ENCODE results near the gene PLA1A. TPM values are rescaled to one million over a fixed set of nuclear protein-coding genes. Genes with fewer than 3 reads are reported as not detected.

The PLA1A gene
- polyA plus RNA-seq, 3 donors, result 0.36 TPM; not detected in 2

DNA sequence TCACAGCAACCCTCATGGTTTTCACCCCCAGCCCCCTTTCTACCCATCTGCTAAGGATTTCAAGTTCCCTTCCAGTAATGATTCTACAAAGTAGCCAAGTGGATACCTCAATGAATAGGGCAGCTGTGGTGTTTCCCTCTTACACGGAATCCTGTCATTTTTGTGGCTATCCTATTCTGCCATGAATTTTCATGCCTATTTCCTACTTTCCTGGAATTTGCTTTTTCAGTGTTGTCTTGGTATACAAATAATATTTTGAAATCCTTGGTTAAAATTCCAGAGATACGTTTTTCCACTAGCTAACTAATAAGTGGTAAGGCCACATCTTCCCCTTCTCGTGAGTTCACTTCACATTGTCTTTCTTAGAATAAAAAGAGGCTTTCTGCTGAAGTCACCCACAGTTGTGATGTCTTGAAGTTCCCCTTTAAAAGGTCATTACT is 10.9 kb upstream of the PLA1A start:
- no peaks in the 10 kb centered on the region for H4K20me1 ChIP-seq (ENCODE audit: insufficient read depth, low read length)
- no peaks in the 10 kb centered on the region for H3K79me2 ChIP-seq (ENCODE audit: insufficient read depth, low read length)
- no peak overlapping the region for H2AFZ ChIP-seq (ENCODE audit: insufficient read depth, low read depth, low read length, poor library complexity, severe bottlenecking)
- peaks cover 20 to 34% of the 10 kb centered on the region in 2 donors for H3K36me3 Mint-ChIP-seq
- no peak overlapping the region for H3K4me2 ChIP-seq (replicated peaks; ENCODE audit: extremely low read depth, low read length, poor library complexity, severe bottlenecking)
- no CpG with 5 or more reads among the region's 3 CpGs for WGBS (ENCODE audit: insufficient coverage)
- H3K36me3 ChIP-seq (replicated peaks in 1 of 2; ENCODE audit: control insufficient read depth in 1 of 2, insufficient read depth in 2 of 2, low read length in 2 of 2), result no peaks in the 10 kb centered on the region
- peaks cover 60 to 63% of the 10 kb centered on the region in 2 donors for H3K4me1 ChIP-seq (ENCODE audit: control insufficient read depth in 1 of 2, insufficient read depth in 2 of 2, low read length in 2 of 2)
- peaks cover 0 to 7% of the 10 kb centered on the region in 2 donors for H3K9me3 ChIP-seq (replicated peaks in 1 of 2; ENCODE audit: control insufficient read depth in 1 of 2, insufficient read depth in 1 of 2, low read length in 2 of 2)
- no peak overlapping the region for H3K4me3 ChIP-seq (replicated peaks in 1 of 3; ENCODE audit: low read depth in 2 of 3, low read length in 3 of 3)
- H3K27me3 ChIP-seq (ENCODE audit: control insufficient read depth in 2 of 2, insufficient read depth in 2 of 2, low read length in 2 of 2), result no peaks in the 10 kb centered on the region
- H3K27ac ChIP-seq (ENCODE audit: low read depth in 1 of 2, low read length in 2 of 2), result peak overlapping the region in 1 of 2 donors; percentile 84
- H3K9ac ChIP-seq (ENCODE audit: insufficient read depth, low read length, poor library complexity, severe bottlenecking), result no peak overlapping the region
- H3K4me3 Mint-ChIP-seq, result no peak overlapping the region
- peaks cover 0 to 4% (median 0%) of the 10 kb centered on the region in 3 donors for H3K27me3 Mint-ChIP-seq (ENCODE audit: low read depth in 3 of 3)
- no peak for TF ChIP-seq CTCF (IDR thresholded peaks at IDR 0.05)
- H3K27ac Mint-ChIP-seq, result peak overlapping the region in 4 of 7 donors; percentile 25 to 92 (median 70)
- intact Hi-C loops (cut with micrococcal nuclease), result loop anchor here (1.0 to 10.0 kb wide), 2 partner anchors 7 to 58 kb away; partner anchors contain the start of gene ADPRH (in 1 of the 2)
- peak in 1 of 3 donors; percentile 28 for DNase-seq
- peaks cover 63% of the 10 kb centered on the region for H3K4me1 Mint-ChIP-seq
- peaks cover 0 to 11% (median 5%) of the 10 kb centered on the region in 7 donors for H3K9me3 Mint-ChIP-seq

- H3K4me1 Mint-ChIP-seq, result peaks cover 57% of the 10 kb centered on the region
- Histone ChIP-seq H3K9me3 (replicated peaks in 1 of 2; ENCODE audit: control insufficient read depth in 1 of 2, insufficient read depth in 1 of 2, low read length in 2 of 2) (peaks cover 0 to 7% of the 10 kb centered on the region in 2 donors), H4K20me1 (ENCODE audit: insufficient read depth, low read length) (no peaks in the 10 kb centered on the region), H3K36me3 (replicated peaks in 1 of 2; ENCODE audit: control insufficient read depth in 1 of 2, insufficient read depth in 2 of 2, low read length in 2 of 2) (no peaks in the 10 kb centered on the region), H3K27ac (ENCODE audit: low read depth in 1 of 2, low read length in 2 of 2) (peak overlapping the region; percentile 2 to 84), H3K4me2 (replicated peaks; ENCODE audit: extremely low read depth, low read length, poor library complexity, severe bottlenecking) (peak overlapping the region; percentile 62), H3K4me3 (replicated peaks in 1 of 3; ENCODE audit: low read depth in 2 of 3, low read length in 3 of 3) (peak overlapping the region in 1 of 3 experiments; percentile 49), H3K9ac (ENCODE audit: insufficient read depth, low read length, poor library complexity, severe bottlenecking) (no peak overlapping the region), H3K27me3 (ENCODE audit: control insufficient read depth in 2 of 2, insufficient read depth in 2 of 2, low read length in 2 of 2) (no peaks in the 10 kb centered on the region), H3K4me1 (ENCODE audit: control insufficient read depth in 1 of 2, insufficient read depth in 2 of 2, low read length in 2 of 2) (peaks cover 60% of the 10 kb centered on the region in 2 donors), H2AFZ (ENCODE audit: insufficient read depth, low read depth, low read length, poor library complexity, severe bottlenecking) (no peak overlapping the region), H3K79me2 (ENCODE audit: insufficient read depth, low read length) (no peaks in the 10 kb centered on the region)
- H3K36me3 Mint-ChIP-seq, result peaks cover 10 to 22% of the 10 kb centered on the region in 2 donors
- H3K9me3 Mint-ChIP-seq, result peaks cover 0 to 11% (median 5%) of the 10 kb centered on the region in 7 donors
- DNase-seq, result peak; percentile 73 to 90 (median 90)
- peak overlapping the region in 1 of 2 donors; percentile 66 for H3K4me3 Mint-ChIP-seq
- WGBS (ENCODE audit: insufficient coverage), result 0% methylated on average over 1 of the region's 3 CpGs
- no peak for TF ChIP-seq CTCF (IDR thresholded peaks at IDR 0.05)
- peak overlapping the region; percentile 87 to 95 (median 94) for H3K27ac Mint-ChIP-seq
- H3K27me3 Mint-ChIP-seq (ENCODE audit: low read depth in 3 of 3), result peaks cover 0 to 4% (median 0%) of the 10 kb centered on the region in 3 donors
- intact Hi-C loops (cut with micrococcal nuclease), result loop anchor here (2.0 to 10.0 kb wide), 2 partner anchors 51 to 57 kb away; no protein-coding TSS in a partner anchor
Observed at GRCh38 chr3:119588112-119588511, 9.6 kb upstream of the PLA1A start.
